Keratinocyte (primary cell): ENCODE data around the gene C19orf73. TPM values are rescaled to one million over a fixed set of nuclear protein-coding genes. Genes with fewer than 3 reads are reported as not detected.
"Not testable (repeated sequence)": the region's sequence is repeated elsewhere in the genome, so short reads cannot be mapped to it uniquely, and the experiment has no call there.

Source experiments
- DNase-seq: peaks from one replicate; pipeline ENCODE4 v3.0.0-alpha.2; 2011; ENCODE audit warnings: low read depth, missing footprints, low spot score
- FAIRE-seq: peaks from 2 replicates; lab custom pipeline; 2011; peaks lifted over from hg19 to GRCh38; lab: Jason Lieb, UNC
- H2AFZ ChIP-seq: 2 replicates; pipeline ENCODE4 v1.6.0; 2012; ENCODE audit warnings: low read length, control low read depth, inconsistent platforms; ENCODE audit not compliant: control insufficient read depth
- H3K27ac ChIP-seq: 2 replicates; pipeline ENCODE4 v1.5.1; 2011; ENCODE audit warnings: low read length; ENCODE audit not compliant: control insufficient read depth, insufficient read depth
- H3K27me3 ChIP-seq: 3 replicates; pipeline ENCODE4 v1.6.0; 2011; ENCODE audit warnings: low read length; ENCODE audit not compliant: control insufficient read depth, insufficient read depth; ENCODE audit errors: extremely low read depth
- H3K36me3 ChIP-seq, 2 experiments: 2 replicates in 1 of 2; 3 replicates in 1 of 2; pipeline ENCODE4 v1.5.1; 2011; ENCODE audit warnings: low read length in 2 of 2, mild to moderate bottlenecking in 1 of 2; ENCODE audit not compliant: control insufficient read depth in 2 of 2, insufficient read depth in 2 of 2; ENCODE audit errors: extremely low read depth in 1 of 2
- H3K4me1 ChIP-seq: 3 replicates; pipeline ENCODE4 v1.5.1; 2011; ENCODE audit warnings: low read length; ENCODE audit not compliant: control insufficient read depth, insufficient read depth; ENCODE audit errors: extremely low read depth
- H3K4me2 ChIP-seq: 3 replicates; pipeline ENCODE4 v1.6.0; 2011; ENCODE audit warnings: low read depth, low read length; ENCODE audit not compliant: control insufficient read depth, insufficient read depth; ENCODE audit errors: extremely low read depth
- H3K4me3 ChIP-seq, 3 experiments: fragments of 200-600 bp in 1 of 3; sonication (generic) in 1 of 3; 2 replicates in 2 of 3; 3 replicates in 1 of 3; pipeline ENCODE4 v1.5.1; 2011 to 2016; ENCODE audit warnings: low read length in 3 of 3, mild to moderate bottlenecking in 3 of 3, control low read depth in 2 of 3, inconsistent platforms in 1 of 3, low read depth in 1 of 3, mixed read lengths in 1 of 3, mixed run types in 1 of 3, moderate library complexity in 1 of 3; ENCODE audit not compliant: control insufficient read depth in 2 of 3, insufficient read depth in 2 of 3; ENCODE audit errors: extremely low read depth in 1 of 3
- H3K79me2 ChIP-seq: 2 replicates; pipeline ENCODE4 v1.6.0; 2012; ENCODE audit warnings: low read length; ENCODE audit not compliant: control insufficient read depth, insufficient read depth
- H3K9ac ChIP-seq: 3 replicates; pipeline ENCODE4 v1.6.0; 2011; ENCODE audit warnings: low read length; ENCODE audit not compliant: control insufficient read depth, insufficient read depth; ENCODE audit errors: extremely low read depth
- H3K9me1 ChIP-seq: 3 replicates; pipeline ENCODE4 v1.6.0; 2011; ENCODE audit warnings: low read length; ENCODE audit not compliant: control insufficient read depth, insufficient read depth; ENCODE audit errors: extremely low read depth
- H3K9me3 ChIP-seq: 2 replicates; pipeline ENCODE4 v1.5.1; 2012; ENCODE audit warnings: low read depth, low read length; ENCODE audit not compliant: control insufficient read depth
- H4K20me1 ChIP-seq: 3 replicates; pipeline ENCODE4 v1.6.0; 2011; ENCODE audit warnings: low read length; ENCODE audit not compliant: control insufficient read depth, insufficient read depth; ENCODE audit errors: extremely low read depth
- EZH2 ChIP-seq: IDR thresholded peaks from one replicate; pipeline ENCODE4 v1.6.1; 2012; ENCODE audit warnings: inconsistent platforms, mild to moderate bottlenecking, low read length, moderate library complexity
- dilution Hi-C: fragments of 300-500 bp; cut with MboI; formaldehyde crosslinking; loops from one replicate; pipeline ENCODE4 v1.7.0; 2020; ENCODE audit warnings: low sequenced_read_pairs; ENCODE audit not compliant: extremely low pct_ligation_motif_present
- polyA plus RNA-seq, 5 experiments: library from polyadenylated mRNA; depleted of rRNA in 3 of 5; stranded (reverse) in 3 of 5; stranded (forward) in 1 of 5; unstranded in 1 of 5; fragments of >200 nt; gene quantifications; 1 replicate in 1 of 5; 2 replicates in 3 of 5; 3 replicates in 1 of 5; pipeline versions ENCODE4 v1.2.1 to v1.2.3, GENCODE V29; 2011 to 2012; ENCODE audit warnings: missing spikeins in 2 of 5, low read depth in 1 of 5, low replicate concordance in 1 of 5
- TF ChIP-seq, protein P1 (sequence below), 3 experiments: IDR thresholded peaks in 1 of 3; conservative IDR thresholded peaks in 1 of 3; optimal IDR thresholded peaks in 1 of 3; 2 replicates in 2 of 3; 3 replicates in 1 of 3; pipeline versions ENCODE3 to v1.5.1; 2011; ENCODE audit warnings: low read length in 3 of 3, mild to moderate bottlenecking in 3 of 3, moderate library complexity in 2 of 3, control low read depth in 1 of 3, inconsistent platforms in 1 of 3; ENCODE audit not compliant: insufficient read depth in 2 of 3; ENCODE audit errors: extremely low read depth in 1 of 3

The C19orf73 gene
- polyA plus RNA-seq, 1 donor (not counting 4 experiments of a cell fraction or from before 2014, with no cell fraction given) = 0.71 TPM

DNA sequence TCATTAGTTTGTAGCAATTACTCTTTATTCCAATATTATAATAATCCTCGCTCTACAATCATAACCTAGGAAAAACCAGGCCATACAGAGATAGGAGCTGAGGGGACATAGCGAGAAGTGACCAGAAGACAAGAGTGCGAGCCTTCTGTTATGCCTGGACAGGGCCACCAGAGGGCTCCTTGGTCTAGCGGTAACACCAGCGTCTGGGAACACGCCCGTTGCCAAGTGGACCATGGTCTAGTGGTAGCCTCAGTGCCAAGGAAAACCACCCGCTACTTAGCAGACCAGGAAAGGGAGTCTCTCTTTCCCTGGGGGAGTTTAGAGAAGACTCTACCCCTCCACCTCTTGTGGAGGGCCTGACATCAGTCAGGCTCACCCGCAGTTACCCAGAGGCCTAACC lies 44.1 kb downstream of the C19orf73 start:
- H3K4me3 ChIP-seq, H3K9me1 ChIP-seq, H3K9me3 ChIP-seq, H2AFZ ChIP-seq, H4K20me1 ChIP-seq, FAIRE-seq, H3K4me1 ChIP-seq, H3K9ac ChIP-seq, H3K36me3 ChIP-seq, DNase-seq, H3K79me2 ChIP-seq, H3K4me2 ChIP-seq, H3K27ac ChIP-seq, dilution Hi-C loops: not testable (repeated sequence)
- H3K27me3 ChIP-seq = peaks cover 37% of the 10 kb centered on the region
- TF ChIP-seq, protein P1, sequence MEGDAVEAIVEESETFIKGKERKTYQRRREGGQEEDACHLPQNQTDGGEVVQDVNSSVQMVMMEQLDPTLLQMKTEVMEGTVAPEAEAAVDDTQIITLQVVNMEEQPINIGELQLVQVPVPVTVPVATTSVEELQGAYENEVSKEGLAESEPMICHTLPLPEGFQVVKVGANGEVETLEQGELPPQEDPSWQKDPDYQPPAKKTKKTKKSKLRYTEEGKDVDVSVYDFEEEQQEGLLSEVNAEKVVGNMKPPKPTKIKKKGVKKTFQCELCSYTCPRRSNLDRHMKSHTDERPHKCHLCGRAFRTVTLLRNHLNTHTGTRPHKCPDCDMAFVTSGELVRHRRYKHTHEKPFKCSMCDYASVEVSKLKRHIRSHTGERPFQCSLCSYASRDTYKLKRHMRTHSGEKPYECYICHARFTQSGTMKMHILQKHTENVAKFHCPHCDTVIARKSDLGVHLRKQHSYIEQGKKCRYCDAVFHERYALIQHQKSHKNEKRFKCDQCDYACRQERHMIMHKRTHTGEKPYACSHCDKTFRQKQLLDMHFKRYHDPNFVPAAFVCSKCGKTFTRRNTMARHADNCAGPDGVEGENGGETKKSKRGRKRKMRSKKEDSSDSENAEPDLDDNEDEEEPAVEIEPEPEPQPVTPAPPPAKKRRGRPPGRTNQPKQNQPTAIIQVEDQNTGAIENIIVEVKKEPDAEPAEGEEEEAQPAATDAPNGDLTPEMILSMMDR (optimal IDR thresholded peaks at IDR 0.05 in 1 of 3, IDR thresholded peaks at IDR 0.05 in 1 of 3, conservative IDR thresholded peaks at IDR 0.05 in 1 of 3; ENCODE audit: extremely low read depth in 1 of 3, insufficient read depth in 2 of 3, low read length in 3 of 3) = peak in 2 of 3 experiments; percentile 34 to 60

DNA sequence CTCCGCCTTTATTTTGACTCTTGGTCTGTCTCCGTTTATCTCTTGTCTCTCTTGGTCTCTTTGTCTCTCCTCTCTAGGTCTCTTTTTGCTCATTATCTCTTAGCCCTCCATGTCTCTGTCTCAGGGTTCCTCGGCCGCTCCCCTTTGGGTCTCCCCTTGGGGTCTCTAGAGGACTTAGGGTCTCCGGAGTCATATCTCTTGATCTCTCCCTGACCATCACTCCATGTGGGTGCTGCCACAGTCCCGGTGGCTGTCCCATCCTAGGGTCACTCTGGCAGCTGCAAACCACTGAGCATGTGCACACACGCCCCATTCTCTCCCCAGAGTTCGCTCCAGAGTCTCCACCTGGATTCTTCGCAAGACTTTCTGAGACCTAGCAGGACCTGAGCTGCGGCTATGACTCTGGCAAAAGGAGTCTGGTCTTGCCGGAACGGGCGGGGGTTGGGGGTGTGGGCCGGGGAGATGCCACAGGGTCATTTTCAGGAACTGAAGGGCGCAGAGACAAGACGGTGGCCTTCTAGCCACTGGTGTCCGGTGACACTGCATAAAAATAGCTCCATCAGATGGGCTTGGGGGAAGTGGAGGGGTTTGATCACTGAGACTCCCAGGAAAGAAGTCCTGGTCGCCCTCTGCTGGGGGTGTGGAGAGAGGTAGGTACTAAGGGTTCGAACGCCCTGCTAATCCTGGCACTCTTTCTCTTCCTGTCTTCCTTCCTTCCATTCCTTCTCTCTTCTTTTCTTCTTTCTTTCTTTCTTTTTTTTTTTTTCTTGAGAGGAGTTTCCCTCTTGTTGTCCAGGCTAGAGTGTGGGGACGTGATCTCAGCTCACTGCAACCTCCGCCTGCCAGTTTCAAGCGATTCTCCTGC lies 45.2 kb downstream of the C19orf73 start:
- Histone ChIP-seq H3K36me3 (no peaks in the 10 kb centered on the region), H3K4me1 (peaks cover 4% of the 10 kb centered on the region), H3K9me3 (no peaks in the 10 kb centered on the region), H2AFZ (no peak overlapping the region), H3K27me3 (peaks cover 42% of the 10 kb centered on the region), H3K9me1 (no peaks in the 10 kb centered on the region), H3K9ac (no peak overlapping the region), H3K79me2 (no peaks in the 10 kb centered on the region), H3K4me2 (peak overlapping the region; percentile 51), H3K4me3 (peak overlapping the region in 2 of 3 experiments; percentile 5 to 7), H4K20me1 (no peaks in the 10 kb centered on the region), H3K27ac (no peak overlapping the region)
- DNase-seq = no peak
- peak; percentile 15 for TF ChIP-seq EZH2
- TF ChIP-seq, protein P1 (optimal IDR thresholded peaks at IDR 0.05 in 1 of 3, IDR thresholded peaks at IDR 0.05 in 1 of 3, conservative IDR thresholded peaks at IDR 0.05 in 1 of 3; ENCODE audit: extremely low read depth in 1 of 3, insufficient read depth in 2 of 3, low read length in 3 of 3) = peak; percentile 58 to 67 (median 65)
- FAIRE-seq = peak; percentile 71
- dilution Hi-C loops = no loop called here
